GM23338 (cell line): ENCODE data around the gene MTR.

Experiments
- CREB1 ChIP-seq: fragments of 250-450 bp; sonication (Bioruptor Pico); IDR thresholded peaks from 2 replicates; pipeline ENCODE4 v1.5.0; 2020; ENCODE audit warnings: low read depth, mild to moderate bottlenecking, moderate library complexity
- CTCF ChIP-seq, 2 experiments: fragments of 200-600 bp in 1 of 2; sonication (generic) in 1 of 2; conservative IDR thresholded peaks; 2 replicates each; pipeline versions ENCODE4 v1.5.1 to v1.6.1; 2016 to 2017; ENCODE audit warnings: antibody characterized with exemption in 2 of 2, low read depth in 2 of 2, mild to moderate bottlenecking in 2 of 2, moderate library complexity in 1 of 2
- ETS1 ChIP-seq: IDR thresholded peaks from 2 replicates; pipeline ENCODE4 v1.6.1; 2016; ENCODE audit warnings: antibody characterized with exemption
- EZH2 ChIP-seq: fragments of 200-600 bp; sonication (generic); IDR thresholded peaks from one replicate; pipeline ENCODE4 v1.8.0; 2017; ENCODE audit warnings: antibody characterized with exemption, mild to moderate bottlenecking, low read depth; ENCODE audit not compliant: unreplicated experiment
- EZH2phosphoT487 ChIP-seq: fragments of 200-600 bp; sonication (generic); IDR thresholded peaks from one replicate; pipeline ENCODE4 v1.8.1; 2018; ENCODE audit warnings: antibody characterized with exemption; ENCODE audit not compliant: unreplicated experiment
- JUNB ChIP-seq: IDR thresholded peaks from one replicate; pipeline ENCODE4 v1.6.1; 2016; ENCODE audit warnings: antibody characterized with exemption; ENCODE audit not compliant: unreplicated experiment
- POLR2AphosphoS5 ChIP-seq: IDR thresholded peaks from 2 replicates; pipeline ENCODE4 v1.6.1; 2016; ENCODE audit warnings: antibody characterized with exemption, low read depth
- ZNF114 ChIP-seq: fragments of 250-450 bp; sonication (Bioruptor Pico); IDR thresholded peaks from 2 replicates; pipeline ENCODE4 v1.5.0; 2020; ENCODE audit warnings: mild to moderate bottlenecking, moderate library complexity
- ZNF331 ChIP-seq: fragments of 250-450 bp; sonication (Bioruptor Pico); IDR thresholded peaks from 2 replicates; pipeline ENCODE4 v1.5.0; 2020; ENCODE audit warnings: low read depth, mild to moderate bottlenecking, moderate library complexity
- TF ChIP-seq, protein P1 (sequence below): IDR thresholded peaks from one replicate; pipeline ENCODE4 v1.6.1; 2018; ENCODE audit warnings: antibody characterized with exemption; ENCODE audit not compliant: unreplicated experiment

- TF ChIP-seq CTCF (conservative IDR thresholded peaks at IDR 0.05; ENCODE audit: low read depth in 2 of 2), result no peak
- TF ChIP-seq POLR2AphosphoS5, result no peak
- TF ChIP-seq, protein P1, sequence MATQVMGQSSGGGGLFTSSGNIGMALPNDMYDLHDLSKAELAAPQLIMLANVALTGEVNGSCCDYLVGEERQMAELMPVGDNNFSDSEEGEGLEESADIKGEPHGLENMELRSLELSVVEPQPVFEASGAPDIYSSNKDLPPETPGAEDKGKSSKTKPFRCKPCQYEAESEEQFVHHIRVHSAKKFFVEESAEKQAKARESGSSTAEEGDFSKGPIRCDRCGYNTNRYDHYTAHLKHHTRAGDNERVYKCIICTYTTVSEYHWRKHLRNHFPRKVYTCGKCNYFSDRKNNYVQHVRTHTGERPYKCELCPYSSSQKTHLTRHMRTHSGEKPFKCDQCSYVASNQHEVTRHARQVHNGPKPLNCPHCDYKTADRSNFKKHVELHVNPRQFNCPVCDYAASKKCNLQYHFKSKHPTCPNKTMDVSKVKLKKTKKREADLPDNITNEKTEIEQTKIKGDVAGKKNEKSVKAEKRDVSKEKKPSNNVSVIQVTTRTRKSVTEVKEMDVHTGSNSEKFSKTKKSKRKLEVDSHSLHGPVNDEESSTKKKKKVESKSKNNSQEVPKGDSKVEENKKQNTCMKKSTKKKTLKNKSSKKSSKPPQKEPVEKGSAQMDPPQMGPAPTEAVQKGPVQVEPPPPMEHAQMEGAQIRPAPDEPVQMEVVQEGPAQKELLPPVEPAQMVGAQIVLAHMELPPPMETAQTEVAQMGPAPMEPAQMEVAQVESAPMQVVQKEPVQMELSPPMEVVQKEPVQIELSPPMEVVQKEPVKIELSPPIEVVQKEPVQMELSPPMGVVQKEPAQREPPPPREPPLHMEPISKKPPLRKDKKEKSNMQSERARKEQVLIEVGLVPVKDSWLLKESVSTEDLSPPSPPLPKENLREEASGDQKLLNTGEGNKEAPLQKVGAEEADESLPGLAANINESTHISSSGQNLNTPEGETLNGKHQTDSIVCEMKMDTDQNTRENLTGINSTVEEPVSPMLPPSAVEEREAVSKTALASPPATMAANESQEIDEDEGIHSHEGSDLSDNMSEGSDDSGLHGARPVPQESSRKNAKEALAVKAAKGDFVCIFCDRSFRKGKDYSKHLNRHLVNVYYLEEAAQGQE, result no peak
- TF ChIP-seq EZH2phosphoT487, result no peak
- TF ChIP-seq ZNF114, result no peak
- TF ChIP-seq EZH2, result no peak
- no peak for TF ChIP-seq ZNF331 (CRISPR knock-in tag)
- no peak for TF ChIP-seq CREB1 (CRISPR knock-in tag)
- no peak for TF ChIP-seq ETS1
- no peak for TF ChIP-seq JUNB
Measured at GRCh38 chr1:236948996-236949395, 153.9 kb downstream of the MTR start.
